GM19240 (cell line): ENCODE measurements around the gene NELFCD.

Experiments
- DNase-seq: peaks from one replicate; pipeline ENCODE4 v3.0.0; 2011; ENCODE audit warnings: low spot score; ENCODE audit not compliant: insufficient read length

NELFCD gene

DNA sequence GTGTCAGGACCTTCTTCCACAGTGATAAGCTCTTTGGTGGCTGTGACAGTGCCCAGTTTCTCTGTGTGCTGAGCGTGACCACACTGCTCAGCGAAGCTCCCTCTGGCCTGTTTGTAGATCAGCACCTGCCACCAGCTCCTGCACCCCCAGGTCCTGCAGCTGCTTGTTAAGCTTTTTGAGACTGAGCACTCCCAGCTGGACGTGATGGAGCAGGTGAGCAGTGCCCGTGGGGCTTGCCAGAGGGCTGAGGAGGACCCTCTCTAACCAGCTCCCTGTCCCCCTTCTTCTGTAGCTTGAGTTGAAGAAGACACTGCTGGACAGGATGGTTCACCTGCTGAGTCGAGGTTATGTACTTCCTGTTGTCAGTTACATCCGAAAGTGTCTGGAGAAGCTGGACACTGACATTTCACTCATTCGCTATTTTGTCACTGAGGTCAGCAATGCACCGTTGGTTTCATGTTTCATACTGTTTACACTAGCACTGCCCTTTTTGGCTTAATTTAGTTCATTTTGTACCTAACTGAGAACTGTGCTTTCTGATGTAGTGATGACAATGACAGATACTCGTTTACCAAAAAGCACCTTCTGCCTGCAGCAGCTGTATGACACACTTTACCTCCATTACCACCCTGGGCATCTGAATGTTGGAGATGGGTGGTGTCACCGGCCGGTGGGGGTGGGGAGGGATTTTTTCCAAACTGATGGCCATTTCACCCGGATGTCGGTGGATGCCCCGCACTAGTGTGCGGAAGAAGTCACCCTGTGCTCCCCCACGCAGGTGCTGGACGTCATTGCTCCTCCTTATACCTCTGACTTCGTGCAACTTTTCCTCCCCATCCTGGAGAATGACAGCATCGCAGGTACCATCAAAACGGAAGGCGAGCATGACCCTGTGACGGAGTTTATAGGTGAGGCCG, 12.5 kb downstream of the NELFCD start:
- DNase-seq: no peak

DNA sequence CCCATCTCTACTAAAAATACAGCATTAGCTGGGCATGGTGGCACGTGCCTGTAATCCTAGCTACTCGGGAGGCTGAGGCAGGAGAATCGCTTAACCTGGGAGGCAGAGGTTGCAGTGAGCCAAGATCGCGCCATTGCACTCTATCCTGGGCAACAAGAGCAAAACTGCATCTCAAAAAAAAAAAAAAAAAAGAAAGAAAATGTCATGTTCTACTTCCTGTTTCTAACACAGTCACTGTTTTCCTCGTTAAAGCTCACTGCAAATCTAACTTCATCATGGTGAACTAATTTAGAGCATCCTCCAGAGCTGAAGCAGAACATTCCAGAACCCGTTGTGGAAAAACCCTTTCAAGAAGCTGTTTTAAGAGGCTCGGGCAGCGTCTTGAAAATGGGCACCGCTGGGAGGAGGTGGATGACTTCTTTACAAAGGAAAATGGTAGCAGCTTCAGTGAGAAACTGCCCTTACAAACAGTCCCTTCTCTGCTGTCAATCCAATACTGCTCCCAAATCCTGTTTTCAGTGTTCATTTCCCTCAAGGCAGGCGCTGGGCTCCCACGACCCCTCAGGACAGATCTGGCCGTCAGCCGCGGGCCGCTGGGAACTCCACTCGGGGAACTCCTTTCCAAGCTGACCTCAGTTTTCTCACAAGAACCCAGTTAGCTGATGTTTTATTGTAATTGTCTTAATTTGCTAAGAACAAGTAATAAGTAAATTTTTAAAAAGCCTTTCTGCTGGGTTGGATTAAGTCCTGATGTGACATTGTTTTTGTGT, 13.5 kb downstream of the NELFCD start:
- DNase-seq: no peak

DNA sequence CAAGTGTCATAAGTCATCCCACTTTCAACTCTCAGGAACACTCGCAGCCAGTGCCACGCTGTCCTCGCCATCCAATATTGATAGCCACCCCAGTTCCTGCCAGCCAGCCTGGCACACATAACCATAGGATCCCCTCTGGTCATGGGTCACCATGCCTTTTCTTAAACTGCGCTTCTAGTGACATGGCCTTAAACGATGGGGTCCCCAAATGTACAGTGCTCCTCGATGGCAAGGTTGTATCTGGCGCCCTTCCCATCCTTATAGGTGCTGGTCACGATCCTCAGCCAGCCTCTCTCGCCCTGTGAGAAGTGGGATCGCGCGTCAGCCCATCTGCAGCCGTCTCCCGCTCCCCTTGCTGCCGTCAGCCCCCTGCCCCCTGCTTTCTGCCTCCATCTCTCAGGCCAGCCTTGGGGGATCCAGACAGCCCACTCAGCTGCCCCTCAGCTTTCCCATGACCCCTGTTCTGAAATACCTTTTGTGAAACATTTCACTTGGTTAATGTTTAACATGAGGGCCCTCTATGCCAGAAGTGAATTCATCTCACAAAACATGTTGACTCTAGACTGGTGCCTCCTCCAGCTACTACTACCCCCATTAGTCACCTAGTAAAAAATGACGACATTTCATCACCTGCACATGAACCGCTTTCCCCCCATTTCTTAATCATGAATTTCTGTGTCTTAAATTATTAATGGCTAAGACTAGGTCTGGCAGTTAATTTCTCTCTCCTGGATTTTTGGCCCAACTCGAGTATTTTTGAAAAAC, 14.6 kb downstream of the NELFCD start:
- no peak for DNase-seq

DNA sequence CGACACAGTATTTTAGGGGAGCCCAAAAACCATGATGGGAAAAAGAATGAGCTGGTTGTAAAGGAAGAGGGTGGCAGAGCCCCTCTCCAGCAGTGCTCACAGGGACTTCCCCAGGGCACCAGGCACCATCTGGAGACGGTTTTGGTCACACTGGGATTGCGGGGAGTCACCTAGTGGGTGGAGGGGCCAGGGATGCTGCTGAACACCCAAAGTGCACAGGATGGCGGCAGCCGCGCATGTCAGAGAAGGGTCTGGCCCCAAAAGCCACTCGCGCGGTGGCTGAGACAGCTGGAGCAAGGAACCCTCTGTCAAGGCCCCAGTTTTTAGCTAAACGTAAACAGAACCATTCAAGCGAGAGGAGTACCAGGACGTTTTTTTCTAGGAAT, 15.2 kb downstream of the NELFCD start:
- no peak for DNase-seq

DNA sequence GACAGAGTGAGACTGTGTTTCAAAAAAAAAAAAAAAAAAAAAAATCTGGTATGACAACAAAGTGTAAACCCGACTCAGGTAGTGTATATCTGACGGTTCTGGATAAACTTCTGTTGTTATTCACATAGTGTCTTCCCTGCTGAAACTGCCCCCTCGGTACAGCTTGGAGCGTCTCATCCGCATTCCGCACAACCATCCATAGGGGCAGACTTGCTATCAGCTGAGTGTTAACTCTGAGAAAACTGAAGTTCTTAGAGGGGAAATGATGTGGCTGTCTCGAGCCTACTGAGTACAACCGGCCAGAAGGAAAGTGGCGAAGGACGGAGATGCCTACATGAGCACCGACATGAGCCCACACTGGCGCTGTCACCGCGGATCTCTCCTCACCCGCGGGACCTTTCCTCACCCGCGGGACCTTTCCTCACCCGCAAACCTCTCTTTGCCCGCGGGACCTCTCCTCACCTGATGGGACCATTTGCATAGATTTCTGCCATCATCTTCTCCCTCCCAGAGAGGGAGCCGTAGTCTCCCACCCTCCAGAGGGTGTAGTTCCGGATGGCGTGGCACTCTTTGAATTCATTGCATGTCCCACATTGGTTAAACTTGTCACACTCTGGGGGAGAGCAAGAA, 16.2 kb downstream of the NELFCD start:
- DNase-seq: no peak

DNA sequence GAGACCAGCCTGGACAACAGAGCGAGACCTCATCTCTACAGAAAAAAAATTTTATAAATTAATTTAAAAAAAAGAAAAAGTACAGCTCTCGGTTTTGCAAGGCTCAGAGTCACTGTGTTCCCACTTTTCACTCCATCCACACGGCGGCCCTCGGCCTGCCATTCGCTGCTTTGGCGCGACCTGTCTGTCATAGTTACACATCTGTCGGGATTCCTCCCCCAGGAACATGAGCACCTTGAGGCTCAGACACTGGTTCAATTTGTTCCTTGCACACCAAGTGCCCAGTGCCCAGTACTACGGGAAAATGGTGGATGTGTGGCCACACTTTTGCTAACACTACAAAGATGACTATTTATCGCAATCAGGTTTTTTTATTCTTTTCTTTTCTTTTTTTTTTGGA, 17.6 kb downstream of the NELFCD start:
- DNase-seq: no peak

DNA sequence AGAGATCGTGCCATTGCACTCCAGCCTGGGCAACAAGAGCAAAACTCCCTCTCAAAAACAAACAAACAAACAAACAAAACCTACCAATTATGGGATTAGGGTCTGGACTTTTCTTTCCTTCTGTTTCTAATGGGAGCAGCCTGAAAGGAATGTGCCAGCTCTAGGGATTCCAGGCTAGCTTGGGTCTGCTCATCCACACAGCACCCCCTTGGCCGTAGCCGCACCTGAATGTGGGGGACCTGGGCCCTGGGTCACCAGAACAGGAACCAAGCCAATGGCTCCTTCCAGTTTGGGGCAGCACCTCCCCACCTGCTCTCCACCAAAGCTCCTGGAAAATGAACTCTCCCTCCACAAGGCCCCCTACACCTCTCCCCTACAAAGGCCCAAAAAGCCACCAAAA, 19.3 kb downstream of the NELFCD start:
- DNase-seq: no peak

DNA sequence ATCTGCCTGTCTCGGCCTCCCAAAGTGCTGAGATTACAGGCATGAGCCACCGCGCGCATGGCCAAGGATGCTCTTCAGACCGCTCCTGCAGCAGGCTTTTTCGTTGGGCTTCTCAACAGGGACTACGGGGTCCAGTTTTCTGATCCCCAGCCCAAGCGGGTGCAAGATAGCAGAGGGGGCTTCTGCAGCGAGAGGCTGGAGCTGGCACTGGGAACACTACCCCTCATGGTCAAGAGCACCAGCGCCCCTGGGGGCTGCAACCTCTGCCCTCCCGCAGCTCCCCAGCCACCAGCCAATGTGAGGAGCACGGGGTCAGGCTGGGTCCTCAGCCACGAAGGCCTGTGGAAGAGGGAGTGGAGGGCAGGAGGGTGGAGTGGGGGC, 20.0 kb downstream of the NELFCD start:
- DNase-seq: no peak

DNA sequence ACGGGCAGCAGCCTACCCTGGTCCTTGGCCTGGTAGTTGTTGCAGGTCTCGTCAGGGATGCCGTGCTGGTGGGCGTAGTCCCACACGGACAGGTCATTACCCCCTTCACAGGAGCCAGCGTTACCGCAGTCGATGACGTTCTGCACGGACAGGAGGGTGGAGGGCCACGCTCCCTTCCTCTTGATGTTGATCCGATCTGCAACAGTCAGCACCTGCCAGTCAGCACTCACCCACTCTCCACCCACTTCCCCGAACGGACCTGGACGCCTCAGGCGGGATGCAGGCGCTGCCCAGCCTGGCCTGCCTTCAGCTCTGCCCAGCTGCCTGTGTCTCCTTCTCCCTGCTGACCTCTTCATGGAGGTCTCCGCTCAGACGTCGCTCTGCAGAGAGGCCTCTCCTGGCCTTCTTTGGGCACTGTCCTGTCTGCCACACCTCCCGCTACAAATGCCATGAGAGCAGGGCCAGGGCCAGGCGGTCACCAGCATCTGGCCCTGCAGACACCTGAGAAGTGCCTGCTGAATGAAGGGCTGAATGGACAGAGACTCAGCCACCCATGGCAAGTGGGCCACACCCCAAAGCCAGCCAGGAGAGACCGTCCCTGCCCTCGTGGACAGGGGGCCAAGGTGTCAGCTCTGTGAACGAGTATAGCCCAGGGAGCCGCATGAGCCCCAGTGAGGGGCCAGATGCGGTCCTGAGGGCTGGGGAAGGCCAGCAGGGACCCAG, 20.6 kb downstream of the NELFCD start:
- DNase-seq: no peak

DNA sequence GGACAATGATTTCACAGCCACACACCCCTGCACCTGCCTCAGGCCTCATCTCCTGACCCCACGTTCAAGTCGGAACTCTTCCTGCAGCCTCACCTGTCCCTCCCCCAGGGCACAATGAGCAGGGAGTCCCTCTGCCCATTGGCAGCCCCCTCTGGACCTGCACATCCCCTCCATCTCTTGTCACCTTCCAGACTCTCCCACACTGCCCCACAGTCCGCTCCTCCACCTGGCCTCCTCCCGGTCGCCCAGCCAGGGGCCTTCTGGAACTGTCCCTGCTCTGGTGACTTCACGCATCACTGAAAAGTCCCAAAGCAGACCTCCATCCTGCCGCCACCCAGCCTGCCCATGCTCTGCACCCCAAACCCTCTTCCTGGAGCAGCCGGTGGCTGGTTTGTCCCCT, 21.3 kb downstream of the NELFCD start:
- DNase-seq: no peak

DNA sequence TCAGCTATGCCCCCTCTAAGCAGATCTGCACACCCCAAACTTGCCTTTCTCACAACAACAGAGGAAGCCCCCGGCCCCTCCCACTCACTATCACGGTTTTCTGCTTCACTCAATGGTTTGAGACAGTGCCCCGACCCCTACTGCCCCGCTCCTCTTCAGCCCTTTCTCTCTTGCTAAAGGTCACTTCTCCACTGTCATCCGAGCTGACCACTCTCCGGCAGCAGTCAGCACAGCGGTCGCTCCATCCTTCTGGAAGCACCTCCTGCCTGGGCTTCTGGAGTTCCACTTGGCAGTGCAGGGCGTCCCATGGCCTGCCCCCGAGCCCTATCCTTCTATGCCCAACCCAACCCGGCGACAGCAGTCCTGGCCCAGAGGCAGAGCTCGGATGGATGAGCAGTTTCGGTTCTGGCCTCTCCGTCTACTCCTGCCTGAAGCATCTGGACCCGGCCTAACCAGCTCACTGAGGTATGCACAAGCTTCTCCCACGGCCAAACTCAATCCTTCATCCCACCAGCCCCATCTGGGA, 21.9 kb downstream of the NELFCD start:
- no peak for DNase-seq

DNA sequence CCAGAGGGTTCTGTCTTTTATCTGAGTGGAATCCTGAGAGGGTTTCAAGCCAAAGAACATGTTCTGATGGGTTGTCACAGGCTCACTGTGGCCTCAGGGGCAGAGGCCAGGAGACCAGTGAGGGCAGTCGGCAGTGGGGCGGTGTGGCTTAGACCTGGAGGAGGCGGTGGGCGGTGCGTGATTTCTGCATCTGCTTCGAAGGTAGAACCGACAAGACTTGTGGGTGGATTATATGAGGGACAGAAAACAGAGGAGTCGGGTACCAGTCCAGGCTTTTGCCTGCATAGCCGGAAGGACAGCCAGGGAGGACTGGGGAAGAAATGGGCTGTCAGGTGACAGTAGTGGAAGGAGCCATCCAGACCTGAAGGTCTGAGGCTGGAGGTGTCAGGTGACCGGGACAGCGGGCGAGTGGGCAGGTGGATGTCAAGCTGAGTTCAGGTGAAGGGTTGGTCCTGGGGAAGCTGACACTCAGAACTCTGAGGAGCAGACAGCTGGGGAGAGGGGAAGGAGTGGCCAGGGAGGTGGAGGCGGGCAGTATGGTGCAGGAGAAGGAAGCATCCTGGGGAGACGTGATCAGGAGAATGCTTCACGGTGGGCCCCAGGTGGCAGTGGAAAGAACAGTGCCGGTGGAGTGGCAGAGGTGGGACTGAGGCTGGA, 22.9 kb downstream of the NELFCD start:
- DNase-seq: no peak

DNA sequence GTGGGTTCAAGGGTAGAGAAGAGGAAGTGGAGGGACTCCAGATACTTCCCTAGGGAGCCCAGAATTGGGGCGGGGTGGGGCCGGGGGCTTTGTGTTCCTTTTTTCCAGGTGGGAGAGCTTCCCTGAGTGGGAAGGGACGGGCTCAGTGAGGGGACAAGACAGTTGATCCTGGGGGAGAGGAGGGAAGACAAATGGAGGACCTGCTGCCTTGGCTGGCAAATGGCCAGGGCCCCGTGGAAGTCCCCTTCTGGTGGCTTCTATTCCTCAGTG, 23.4 kb downstream of the NELFCD start:
- DNase-seq: no peak

DNA sequence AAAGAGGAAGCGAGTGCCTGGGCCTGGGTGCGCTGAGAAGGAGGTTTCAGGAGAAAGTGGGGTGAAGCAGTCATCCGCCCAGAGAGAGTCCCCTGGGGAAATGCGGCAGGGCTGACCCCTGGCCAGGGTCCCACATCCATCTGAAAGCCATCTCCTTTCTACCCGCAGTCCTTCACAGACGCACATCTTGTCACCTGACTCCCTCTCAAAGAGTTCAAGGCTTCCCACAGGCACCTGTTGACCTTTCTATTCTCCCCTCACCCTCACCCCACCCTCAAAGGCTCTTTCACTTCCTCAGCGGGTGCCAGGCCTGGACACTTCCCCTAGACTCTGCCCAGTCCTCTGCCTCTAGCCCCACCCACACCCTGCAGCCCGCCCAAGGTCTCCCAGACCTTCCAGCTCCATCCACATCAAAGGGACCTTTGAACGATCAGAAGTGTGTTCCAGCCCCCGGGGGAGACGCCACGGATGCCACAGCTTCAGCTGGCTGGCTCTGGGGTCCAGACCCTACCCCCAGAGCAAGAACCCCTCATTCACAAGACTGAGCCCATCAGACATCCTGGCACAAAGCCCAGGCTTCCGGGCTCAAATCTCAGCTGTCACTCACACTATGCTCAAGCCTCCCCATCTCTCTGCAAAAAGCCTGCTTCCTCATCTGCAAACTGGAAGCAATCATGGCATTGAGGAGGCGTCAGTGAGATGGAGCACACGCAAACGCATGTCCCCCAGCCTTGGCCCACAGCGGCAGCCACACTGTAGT, 23.9 kb downstream of the NELFCD start:
- DNase-seq: peak; percentile 79

DNA sequence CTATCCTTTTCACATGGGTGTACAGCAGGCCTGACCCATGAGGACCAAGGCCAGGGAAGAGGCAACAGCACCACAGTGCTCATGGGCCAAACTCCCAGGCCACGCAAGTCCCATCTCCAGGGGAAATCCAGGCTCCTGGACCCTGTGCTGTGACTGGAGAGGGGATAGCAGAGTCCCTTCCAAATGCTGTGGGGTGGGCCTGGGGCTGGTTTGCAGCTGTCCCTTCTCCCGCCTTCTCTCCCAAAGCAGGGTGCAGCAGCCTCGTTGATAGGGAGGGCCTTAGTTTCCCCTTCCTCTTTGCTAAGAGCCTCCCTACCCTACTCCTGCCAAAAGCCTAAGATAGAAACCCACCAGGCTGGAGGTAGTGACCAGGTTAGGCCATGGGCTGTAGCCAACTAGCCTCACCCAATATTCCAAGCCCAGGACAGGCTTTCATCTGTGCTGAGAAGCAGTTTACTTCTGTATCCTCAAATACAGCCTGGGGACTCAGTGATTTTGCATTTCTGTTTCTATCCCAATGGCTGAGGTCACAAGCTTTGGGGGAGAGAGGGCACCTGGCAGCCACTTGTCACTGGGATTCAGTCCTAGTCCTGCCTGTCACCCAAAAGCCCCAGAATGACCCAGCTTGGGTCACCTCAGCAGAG, 24.6 kb downstream of the NELFCD start:
- DNase-seq: no peak

DNA sequence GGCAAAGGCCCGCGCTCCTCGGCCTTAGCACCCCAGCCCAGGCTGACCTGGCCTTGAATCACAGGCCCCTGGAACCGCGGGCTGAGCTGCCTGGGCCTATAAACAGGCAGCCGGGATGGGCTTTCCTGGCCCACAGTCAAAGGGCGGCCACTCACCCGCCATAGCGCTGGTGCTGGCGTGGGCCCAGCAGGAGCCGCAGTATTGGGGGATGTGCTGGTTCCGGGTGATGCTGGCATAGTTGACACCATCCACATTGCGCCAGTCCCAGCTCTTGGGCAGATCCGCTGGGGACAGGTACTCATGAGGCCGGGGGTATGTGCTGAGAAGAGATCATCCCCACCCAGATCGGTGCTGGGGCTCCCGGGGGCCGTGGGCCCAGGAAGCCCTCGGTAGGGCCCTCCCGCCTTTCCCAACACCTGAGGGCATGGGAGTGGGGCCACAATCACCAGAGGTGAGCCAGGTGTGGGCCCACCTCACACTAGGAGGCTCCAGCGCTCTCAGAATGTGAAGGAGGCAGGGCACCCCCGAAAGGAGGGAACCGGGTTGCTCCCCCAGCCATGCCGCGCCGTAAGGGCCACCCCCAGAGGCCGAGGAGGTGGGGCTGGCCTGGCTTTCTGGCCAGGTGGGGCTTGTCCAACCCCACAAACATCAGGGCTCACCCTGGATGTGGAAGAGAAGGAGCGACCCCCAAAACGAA, 25.3 kb downstream of the NELFCD start:
- DNase-seq: no peak

DNA sequence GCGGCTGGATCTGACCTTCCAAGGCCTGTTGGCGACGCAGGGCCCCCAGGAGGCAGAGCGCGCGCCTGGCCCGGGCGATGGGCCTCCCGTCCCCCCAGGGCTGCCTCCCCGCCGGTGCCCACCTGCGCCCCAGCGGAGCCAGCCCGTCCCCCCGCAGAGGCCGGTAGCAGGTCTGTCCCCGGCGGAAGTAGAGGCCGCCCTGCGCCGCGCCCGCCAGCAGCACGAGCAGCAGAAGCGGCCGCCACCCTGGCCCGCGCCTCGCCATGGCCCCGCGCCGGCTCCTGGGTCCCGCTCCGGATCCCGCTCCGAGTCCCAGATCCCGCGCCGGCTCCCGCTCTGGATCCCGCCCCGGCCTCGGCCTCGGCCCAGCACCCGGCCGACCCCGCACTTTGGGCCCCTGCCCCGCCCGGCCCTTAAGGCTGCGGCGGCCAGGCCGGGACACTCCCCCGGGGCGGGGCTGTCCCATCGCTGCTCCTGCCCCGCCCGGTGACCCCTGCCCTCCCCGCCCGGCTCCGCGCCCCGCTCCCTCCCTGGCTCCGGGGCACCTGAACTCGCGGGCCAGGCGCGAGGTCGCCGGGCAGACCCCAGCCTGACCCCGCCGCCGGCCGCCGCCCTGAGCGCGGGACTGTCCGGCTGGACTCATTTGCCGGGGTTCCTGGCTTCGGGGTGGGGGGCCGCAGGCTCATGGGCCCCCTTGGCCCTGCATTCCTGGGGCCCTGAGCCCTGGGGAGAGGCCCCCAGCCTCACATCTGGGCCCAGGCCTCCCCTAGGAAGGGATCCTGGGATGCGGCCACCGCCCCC, 26.0 kb downstream of the NELFCD start, which contains the start of gene CTSZ:
Gene CTSZ, minus strand, starts transcription at position 391 of the 801 bp plus-strand sequence. Its CDS starts 126 bp downstream, at position 265.
- no peak for DNase-seq
